Measurements from ENCODE around the gene PPP2R2B.

The PPP2R2B gene

DNA sequence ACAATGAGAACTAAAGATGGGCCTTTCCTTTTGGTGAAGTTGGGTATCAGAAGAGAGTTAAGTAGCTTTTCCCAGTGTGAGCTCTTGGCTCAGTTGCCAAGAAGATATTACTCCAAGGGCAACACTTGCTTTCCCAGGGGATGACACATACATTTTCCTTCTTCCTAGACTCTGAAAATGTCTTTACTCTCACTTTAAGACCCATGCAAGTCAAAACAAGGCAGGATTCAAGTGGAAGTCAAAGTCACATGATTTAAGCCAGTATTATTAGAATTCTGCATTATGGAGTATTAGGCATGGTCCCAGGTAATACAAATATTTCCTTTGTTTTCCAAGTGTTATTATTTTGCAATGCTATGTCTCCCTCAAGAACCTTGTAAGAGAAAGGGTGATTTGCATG is 175.1 kb downstream of the PPP2R2B start:
- no peak for DNase-seq (ENCODE audit: low read depth, low spot score)

DNA sequence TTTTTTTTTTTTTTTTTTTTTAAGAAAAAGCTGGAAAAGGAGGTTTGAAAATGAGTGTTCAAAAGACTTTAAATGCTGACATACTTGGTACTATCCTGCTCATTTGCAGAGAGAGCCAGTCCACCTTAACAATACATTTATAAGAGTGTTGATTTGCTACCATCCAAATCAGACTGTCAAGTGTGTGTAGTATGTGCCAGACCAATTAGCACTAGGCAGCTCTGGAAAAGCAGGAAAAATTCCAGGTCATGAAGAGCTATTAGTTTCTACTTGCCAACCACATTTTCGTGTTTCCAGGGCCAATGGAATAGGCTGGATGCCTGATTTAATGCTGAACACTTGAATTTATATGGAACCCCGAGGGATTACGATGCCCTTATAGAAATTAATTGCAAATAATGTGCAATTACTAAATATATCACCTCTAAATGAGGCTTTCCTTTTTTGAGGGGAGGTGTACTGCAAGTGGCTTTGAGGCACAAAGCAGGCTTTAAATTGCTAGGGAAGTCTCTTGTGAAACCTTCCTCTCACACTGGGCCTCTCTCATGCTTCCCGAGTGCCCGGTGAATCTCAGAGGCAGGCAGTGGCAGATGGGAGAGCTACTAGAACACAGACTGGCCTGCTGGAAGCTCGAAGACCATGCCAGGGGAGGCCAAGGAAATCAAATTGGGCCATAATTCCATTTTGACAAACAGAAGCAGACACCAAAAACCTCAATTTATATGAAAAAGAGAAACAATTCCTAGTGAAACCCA is 178.7 kb downstream of the PPP2R2B start:
- DNase-seq (ENCODE audit: low read depth, low spot score) = no peak

DNA sequence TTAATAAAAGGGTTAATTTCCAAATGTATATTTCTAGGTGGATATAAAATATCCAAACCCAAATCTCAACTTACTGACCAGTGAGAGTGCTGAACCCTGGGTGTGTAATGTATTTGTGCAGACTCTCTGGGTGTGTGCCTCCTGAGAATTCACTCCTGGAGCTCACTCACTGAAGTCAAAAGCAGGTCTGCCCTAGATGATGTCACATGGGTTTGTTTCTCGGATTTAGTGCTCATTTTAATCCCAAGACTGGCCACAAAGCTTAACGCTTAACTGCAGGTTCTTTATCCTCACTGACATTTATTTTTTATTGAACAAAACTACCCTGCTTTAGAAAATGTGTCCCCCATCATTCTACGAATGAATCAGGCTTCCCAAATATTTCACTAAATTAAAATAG is 179.4 kb downstream of the PPP2R2B start:
- DNase-seq (ENCODE audit: low read depth, low spot score) = no peak

DNA sequence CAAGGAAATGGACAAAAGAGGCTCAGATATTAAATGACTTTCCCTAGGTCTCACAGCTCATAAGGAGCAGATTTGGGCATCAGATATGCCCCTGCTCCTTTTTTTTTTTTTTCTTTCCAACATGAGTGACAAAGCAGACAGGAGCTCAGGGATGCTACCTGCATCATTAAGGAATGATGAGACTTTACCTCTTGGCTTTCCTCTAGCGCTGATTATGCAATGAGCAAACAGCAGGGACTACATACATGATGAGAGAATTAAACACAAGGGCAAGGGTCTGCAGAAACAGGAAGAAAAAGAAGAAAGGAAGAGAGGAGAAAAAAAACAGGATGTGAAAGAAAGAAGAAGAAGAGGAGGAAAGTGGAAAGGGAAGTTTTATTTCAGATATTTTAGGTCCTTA is 179.9 kb downstream of the PPP2R2B start:
- no peak for DNase-seq (ENCODE audit: low read depth, low spot score)

DNA sequence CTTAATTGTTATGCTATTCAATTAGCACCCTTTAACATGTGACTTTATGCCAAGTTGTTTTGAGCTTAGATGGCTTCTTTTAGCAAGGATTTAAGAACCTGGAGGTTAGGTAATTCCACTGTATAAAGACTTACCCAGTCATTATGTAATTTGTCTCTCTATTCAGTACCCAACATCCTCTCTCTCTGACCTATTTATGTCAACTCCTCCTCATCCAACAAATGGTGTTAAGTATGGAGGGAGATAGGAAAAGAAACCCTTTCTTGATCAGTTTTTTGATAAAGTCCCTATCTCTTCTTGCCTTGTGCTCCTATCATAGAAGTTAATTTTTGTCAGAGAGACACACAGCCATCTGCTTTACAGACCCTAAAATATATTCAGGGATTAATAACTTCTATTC is 181.3 kb downstream of the PPP2R2B start:
- no peak for DNase-seq (ENCODE audit: low read depth, low spot score)

DNA sequence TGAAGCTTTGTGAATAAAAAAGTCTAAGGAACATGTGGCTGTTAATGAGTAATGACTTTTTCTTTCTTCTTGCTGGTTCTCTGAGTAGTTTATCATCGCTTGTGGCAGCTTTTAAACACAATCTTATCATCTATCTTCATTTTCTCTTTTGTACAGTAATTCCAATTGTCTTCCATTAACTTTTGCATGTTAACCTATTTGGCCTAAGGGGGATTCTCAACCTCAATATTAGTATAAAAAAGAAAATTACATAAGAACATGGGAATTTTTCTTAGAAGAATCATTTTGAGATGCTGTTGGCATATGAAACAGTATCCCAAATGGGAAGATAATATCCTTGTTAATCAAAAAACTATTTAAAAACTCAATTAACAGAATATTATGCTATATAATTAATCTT is 182.9 kb downstream of the PPP2R2B start:
- no peak for DNase-seq (ENCODE audit: low read depth, low spot score)

DNA sequence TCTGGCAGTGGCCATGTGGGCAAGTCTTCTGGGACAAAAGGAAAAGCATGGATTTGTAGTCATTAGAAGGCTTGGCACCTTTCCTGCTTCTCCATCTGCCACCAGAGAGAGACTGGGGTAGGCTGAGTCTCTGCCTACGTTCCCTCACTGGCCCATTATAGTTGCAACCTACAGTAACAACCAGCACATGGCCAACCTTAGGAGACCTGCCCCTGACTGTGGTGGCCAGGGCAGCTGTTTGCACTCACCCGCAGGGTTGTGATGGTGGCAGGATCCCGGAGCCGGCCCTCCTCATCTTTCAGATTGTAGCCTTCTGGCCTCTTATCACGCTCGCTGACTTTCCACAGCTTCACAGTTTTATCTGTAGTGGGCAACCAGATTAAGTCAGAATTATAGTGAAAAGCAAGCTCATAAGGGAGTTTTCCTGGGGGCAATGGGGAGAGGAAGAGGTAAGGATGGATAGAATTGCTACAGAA is 187.6 kb downstream of the PPP2R2B start:
- no peak for DNase-seq (ENCODE audit: low read depth, low spot score)

DNA sequence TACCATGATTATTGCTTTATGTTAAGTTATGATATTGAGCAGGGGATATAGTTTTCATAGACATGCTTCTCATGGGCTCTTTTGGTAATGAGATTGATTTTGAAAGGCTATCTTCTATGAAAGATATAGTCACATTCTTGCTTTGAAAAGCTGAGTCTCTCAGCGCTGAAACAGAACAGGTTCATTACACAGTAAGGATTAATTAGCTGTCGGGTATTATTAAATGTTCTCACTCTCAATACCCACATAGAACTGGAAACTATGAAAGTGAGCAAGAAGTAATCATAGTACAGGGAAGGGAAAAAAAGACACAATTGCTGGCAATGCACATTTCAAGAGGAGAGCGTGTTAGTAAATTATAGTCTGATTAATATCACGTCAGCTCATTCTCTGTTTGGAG is 190.9 kb downstream of the PPP2R2B start:
- no peak for DNase-seq (ENCODE audit: low read depth, low spot score)

DNA sequence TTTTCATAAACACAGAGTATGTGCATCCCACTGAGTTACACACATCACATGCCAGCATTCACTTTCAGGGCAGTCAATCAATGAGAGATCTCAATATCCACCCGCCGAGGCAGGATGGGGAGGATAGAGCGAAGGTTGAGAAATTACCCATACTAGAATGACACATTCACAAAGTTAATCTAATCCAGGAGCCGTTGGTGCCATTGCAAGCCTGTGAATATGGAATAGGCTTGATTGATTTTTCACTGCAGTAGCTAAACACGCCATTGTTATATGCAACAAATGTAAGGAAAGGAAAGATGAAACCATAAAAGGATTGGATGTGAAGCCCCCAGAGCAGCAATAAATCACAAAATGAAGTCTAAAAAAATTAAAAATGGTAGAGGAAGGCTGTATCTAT is 194.7 kb downstream of the PPP2R2B start:
- no peak for DNase-seq (ENCODE audit: low read depth, low spot score)

DNA sequence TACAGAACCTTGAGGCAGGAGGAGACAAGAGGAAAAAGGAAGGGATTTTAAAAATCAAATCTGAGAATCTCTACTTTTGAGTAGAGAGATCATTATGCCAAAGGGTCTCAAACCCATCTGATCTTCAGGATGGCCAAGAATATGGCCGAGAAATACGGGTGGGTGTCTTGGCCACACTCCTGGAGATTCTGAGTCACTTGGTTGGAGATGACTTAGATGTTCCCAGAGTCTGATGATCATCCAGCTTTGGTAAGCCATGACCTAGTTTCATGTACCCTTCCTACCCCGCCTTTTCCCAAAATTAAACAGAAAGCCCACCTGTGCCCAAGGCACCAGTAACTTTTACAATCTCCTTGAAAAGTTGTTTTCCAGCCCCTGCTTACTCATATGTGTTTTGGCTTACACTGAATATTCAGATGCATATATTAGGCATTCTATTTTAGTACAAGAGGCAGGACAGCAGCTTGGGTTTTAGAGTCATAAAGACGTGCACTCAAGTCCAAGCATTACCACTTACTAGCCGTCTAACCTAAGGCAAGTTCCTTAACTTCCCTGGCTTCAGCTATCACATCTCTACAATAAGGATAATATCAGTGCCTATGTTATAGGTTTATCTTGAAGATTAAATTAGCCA is 195.5 kb downstream of the PPP2R2B start:
- DNase-seq (ENCODE audit: low read depth, low spot score) = no peak

DNA sequence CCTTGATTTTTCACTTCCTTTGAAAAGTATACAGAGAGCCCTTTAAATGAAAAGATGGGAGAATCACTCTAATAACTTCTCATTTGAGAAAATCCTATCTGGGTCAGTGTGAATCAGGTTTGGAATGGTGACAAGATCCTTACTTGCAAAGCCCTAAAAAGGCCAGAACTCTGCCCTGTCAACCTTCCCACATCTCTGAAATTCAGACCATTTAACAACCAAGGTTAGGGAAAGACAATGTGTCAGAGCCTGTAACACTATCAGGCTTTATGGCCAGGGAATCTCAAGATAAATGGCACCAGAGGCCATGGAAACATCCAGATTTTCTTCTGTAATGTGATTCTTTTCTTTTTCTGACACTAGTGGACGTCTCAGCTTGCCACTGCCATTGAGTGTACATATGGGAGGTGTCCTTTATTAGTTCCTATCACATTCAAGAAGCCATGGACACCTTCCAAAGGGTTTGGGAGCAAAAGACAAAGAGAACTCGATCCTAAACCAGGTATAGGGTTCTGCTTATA is 196.9 kb downstream of the PPP2R2B start:
- no peak for DNase-seq (ENCODE audit: low read depth, low spot score)

DNA sequence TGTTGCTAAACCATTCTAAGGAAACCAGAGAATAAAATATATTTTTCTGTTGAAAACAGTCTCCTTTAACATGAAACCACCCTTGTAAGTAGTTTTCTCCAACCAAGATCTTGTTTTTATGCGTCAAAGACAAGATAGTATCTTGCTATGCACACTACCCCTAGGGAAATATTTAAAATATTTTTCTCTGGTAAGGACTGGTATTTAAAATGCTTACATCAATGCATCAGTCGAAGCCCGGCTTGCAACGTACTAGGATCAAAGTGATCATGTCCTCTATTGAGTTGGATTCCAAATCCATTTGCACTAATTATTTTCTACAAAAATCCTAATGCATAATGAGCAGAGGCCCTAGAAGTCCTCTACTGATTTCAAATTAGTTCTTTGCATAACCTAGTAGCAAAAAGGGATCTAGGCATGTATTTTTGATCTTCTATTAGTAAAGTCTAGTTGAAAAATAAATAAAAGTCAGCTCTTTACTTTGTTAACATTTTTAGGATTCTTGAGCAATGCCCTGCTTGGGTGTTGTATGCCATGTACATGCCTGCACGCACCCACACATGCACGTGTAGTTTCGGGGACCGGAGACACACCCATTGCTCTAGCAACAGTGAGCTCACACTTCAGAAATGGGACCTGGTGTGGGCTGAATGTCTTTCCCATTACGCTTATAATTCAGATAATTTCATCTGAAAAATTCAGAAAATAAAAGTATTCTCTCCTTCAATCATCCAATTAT is 197.5 kb downstream of the PPP2R2B start:
- no peak for DNase-seq (ENCODE audit: low read depth, low spot score)

DNA sequence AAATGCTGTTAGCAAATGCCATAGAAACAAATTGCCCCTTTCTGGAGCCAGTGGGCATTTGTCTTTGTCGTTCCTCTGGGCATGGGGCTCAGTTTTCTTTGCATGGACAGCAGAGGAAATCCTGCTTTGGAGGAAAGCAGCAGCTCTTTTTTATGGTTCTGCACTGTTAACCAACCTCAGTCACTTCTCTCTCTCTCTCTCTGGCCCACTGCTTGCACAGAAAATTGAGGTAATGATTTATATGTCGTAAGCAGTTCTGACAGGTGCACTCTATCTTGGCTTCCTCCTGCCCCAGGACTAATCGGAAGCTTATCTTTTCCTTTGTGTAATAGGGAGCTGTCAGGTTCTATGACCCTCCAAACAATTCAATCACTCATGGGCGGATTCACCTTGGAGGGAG is 202.9 kb downstream of the PPP2R2B start:
- DNase-seq (ENCODE audit: low read depth, low spot score) = no peak

DNA sequence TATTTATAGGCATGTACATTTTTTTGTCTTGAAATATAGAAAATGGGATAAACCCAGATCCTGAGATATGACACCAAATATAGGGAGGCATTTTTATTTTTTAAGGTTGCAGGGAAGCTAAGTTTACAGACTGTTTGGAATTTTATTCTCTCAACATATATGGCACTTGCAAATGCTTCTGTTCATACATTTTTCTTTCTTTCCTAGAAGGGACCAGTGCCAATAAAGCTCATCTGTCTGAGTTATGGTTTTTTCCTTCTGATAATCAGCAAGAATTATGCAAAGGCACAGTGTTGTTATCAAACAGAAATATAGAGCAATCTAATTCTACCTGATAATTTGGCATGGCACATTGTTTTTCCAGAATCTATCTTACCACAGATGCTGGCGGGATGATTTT is 205.7 kb downstream of the PPP2R2B start:
- DNase-seq (ENCODE audit: low read depth, low spot score) = no peak

DNA sequence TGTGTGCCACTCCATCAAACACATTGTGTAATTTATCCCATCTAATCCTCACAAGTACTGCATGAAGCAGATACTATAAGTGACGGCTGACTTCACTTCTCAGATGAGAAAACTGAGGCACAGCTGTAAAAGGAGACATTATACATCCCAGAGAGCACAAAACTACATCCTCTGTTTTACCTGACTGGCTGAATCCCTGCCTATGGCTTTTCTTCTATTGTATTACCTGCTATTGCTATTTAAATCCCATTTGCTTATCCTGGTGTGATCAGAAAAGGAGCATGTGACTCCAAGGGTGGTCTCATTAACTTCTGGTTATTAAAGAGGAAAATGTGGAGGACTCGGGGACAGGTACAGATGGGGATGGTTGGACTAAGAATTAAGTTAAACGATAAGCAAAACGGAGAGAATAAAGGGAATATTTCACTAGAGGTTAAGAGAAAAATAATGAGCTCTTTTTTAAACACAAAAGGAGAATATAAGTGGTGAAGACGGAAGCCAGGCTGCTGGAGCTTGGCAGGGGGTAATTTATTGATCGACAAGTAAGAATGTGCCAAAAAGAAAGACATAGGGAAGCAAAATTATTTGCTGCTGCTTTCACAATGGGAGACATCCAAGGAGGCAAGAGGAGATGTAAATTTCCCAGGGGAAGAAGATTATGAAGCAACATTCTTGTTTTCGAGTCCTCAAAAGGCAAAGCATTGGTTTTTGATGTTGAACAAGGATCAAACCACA is 206.8 kb downstream of the PPP2R2B start:
- DNase-seq (ENCODE audit: low read depth, low spot score) = no peak

DNA sequence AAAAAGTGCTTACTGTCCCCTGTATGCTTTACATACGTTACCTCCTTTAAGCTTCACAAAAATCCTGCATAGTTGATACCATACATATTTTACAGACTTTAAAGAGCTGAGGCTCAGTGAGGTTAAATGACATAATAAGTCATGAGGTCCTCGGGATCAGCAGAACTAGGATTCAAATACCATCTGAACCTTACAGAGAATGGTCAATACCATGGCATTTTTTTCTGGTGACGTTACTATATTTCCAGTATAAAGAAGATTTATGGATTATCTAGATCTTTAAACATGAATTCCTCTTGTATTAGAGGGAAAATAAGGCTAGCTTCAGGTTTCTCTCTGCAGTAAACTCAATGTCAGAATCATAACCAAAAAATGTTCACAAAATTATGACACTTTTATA is 208.9 kb downstream of the PPP2R2B start:
- DNase-seq (ENCODE audit: low read depth, low spot score) = no peak

DNA sequence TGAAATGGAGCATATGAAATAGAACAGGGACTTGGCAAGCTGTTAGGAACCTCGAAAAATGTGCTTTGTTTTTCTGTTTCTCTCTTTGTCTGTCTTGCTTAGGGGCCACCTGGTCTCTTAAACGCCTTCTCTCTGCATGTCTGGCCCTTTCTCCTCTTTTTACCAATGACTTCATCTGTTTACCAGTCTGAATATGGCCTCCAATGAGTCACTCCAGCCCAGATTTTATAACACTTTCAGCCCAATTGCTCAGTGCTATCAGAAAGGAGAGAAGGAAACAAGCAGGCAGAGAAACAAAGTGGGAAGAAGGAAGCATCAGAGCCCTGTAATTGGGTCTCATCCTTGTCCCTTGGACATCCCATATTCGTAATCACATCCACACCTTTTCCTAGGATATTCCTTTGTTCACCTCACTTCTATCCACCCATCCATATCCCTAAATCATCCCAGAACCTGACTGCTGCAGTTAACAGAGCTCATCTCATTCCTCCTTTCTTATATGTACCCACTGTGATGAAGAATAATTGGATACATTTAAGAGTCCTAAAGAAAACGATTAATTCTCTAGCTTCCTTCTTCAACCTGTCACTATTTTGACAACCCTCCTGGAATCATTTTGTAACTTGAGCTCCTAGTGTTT is 210.8 kb downstream of the PPP2R2B start:
- DNase-seq (ENCODE audit: low read depth, low spot score) = no peak

DNA sequence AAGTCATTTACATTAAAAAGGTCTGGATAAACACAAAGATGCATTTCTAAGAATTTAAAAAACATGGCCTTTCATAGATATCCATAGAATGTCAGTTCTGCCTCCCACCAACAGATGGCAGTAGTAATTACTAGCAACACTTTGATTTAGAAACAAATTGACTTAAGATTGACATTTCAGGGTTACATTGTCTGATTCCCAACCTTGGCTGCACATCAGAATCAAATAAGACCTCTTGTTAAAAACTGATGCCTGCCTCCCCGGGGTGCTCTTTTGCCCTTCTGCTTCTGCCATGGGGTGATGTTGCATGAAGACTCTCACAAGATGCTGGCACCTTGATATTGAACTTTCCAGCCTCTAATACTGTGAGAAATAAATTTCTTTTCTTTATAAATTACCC is 216.3 kb downstream of the PPP2R2B start:
- DNase-seq (ENCODE audit: low read depth, low spot score) = no peak

DNA sequence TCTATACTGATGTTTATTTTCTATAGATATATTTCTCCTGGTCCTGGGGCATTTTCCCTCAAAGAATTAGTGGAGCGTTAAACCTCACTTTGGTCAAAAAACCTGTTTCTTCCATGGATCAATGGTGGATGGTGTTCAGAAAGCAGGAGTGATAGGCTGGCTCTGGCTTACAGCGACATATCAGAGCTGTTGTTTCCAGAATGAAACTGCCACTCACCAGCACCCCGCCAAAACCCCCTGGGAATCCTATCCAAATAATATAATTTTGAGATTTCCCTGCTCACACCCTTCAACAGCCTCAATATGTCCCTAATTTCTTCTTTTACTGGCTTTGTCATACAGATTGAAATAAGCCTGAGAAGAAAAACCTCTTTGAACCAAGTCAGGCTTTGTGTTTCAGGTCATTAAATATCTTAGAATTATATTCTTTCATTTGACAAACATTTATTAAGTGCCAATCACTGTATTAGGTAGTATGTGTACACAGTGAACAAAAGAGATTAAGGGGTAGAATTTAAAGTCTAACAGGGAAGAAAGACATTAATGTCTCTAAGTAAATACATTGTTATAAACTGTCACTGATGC is 218.1 kb downstream of the PPP2R2B start:
- DNase-seq (ENCODE audit: low read depth, low spot score) = no peak

DNA sequence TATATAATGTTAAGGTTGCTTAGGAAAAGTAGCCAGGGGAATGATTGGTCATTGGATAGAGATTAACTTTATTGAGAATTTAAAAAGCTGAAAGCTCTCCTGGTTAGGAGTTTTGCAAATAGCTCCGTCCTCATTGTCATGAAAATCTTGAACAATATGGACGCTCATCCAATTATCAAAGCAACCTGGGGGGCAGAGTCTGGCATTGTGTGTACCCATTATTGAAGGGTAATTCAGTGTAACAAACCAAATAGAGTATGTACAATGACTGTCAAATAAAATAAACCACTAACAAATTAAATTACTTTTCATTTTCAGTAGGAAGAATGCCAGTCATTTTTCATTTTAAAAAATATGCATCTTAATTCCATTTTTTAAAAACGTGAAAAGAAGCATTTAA is 218.6 kb downstream of the PPP2R2B start:
- DNase-seq (ENCODE audit: low read depth, low spot score) = no peak

DNA sequence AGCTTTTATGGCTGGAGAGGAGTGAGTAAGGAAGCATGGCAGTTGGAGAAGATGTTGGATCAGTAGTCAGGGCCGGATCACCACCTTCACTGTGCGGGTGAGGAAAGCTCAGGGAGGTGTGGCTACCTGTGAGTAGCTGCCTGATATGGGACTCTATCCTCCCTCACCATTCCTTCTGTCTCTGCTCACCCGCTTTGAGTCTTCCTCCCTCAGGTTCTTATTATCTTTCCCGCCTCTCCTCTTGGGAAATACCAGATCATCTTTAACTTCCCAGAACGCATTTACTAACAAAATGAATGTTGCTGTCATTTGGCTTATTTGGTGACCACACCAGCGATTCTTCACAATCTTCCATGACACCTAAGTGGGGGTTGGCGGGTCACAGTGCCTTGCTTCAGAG is 221.9 kb downstream of the PPP2R2B start:
- DNase-seq (ENCODE audit: low read depth, low spot score) = no peak

All from ELF-1 (cell line).